IMR-90 (cell line): ENCODE data around the gene NFYC. TPM values are rescaled to one million over a fixed set of nuclear protein-coding genes. Genes with fewer than 3 reads are reported as not detected.

Experiments used
- ATAC-seq: fragments of 200-7000 bp; cut with Tn5 transposase; 2 replicates; pipeline ENCODE4 v1.9.1; 2020; ENCODE audit warnings: low read depth, mild to moderate bottlenecking, moderate library complexity
- BruUV-seq: library from RNA; stranded (reverse); fragments of 400-500 nt; replicated peaks from 2 replicates; lab custom pipeline; 2021; lab: Mats Ljungman, UMichigan
- CTCF ChIA-PET: fragments of 300-600 bp; formaldehyde crosslinking; extraction: SDS; loops from one replicate; lab custom pipeline; 2021; ENCODE audit warnings: antibody characterized with exemption; lab: Yijun Ruan, JAX
- POLR2A ChIA-PET: fragments of 300-600 bp; sonication (Branson Sonifier 250); formaldehyde crosslinking; loops from one replicate; lab custom pipeline; 2022; ENCODE audit warnings: antibody characterized with exemption; ENCODE audit not compliant: unreplicated experiment; lab: Charles Lee
- DNase-seq: peaks from one replicate; pipeline ENCODE4 v3.0.0; 2013
- H2AFZ ChIP-seq: replicated peaks from 2 replicates; pipeline ENCODE3; 2013; ENCODE audit warnings: low read length, mild to moderate bottlenecking; ENCODE audit not compliant: poor library complexity
- H2AK5ac ChIP-seq: 2 replicates; pipeline ENCODE4 v1.6.1; 2013; ENCODE audit warnings: low read depth, low read length, inconsistent platforms
- H2AK9ac ChIP-seq: replicated peaks from 2 replicates; pipeline ENCODE3; 2013; ENCODE audit warnings: mild to moderate bottlenecking, low read depth, low read length, moderate library complexity; ENCODE audit not compliant: poor library complexity
- H2BK120ac ChIP-seq: 2 replicates; pipeline ENCODE4 v1.6.1; 2013; ENCODE audit warnings: low read depth, low read length, inconsistent platforms
- H2BK15ac ChIP-seq: 3 replicates; pipeline ENCODE4 v1.6.1; 2013; ENCODE audit warnings: low read depth, low read length, inconsistent platforms
- H2BK20ac ChIP-seq: 2 replicates; pipeline ENCODE4 v1.6.1; 2013; ENCODE audit warnings: low read depth, mild to moderate bottlenecking, inconsistent platforms, low read length, moderate library complexity
- H2BK5ac ChIP-seq: 2 replicates; pipeline ENCODE4 v1.6.1; 2013; ENCODE audit warnings: mild to moderate bottlenecking, low read depth, low read length, inconsistent platforms; ENCODE audit not compliant: poor library complexity, severe bottlenecking
- H3K14ac ChIP-seq: replicated peaks from 2 replicates; pipeline ENCODE4 v1.6.1; 2013; ENCODE audit warnings: low read depth, low read length, inconsistent platforms
- H3K18ac ChIP-seq: 2 replicates; pipeline ENCODE4 v1.6.1; 2013; ENCODE audit warnings: low read depth, low read length, control low read depth
- H3K23ac ChIP-seq: 2 replicates; pipeline ENCODE4 v1.6.1; 2013; ENCODE audit warnings: low read depth, low read length, inconsistent platforms
- H3K27ac ChIP-seq: 2 replicates; pipeline ENCODE4 v1.5.1; 2013; ENCODE audit warnings: mild to moderate bottlenecking, control low read depth, low read length; ENCODE audit not compliant: insufficient read depth
- H3K27me3 ChIP-seq: 2 replicates; pipeline ENCODE4 v1.6.1; 2013; ENCODE audit warnings: low read length; ENCODE audit not compliant: control insufficient read depth, insufficient read depth
- H3K36me3 ChIP-seq: 2 replicates; pipeline ENCODE4 v1.6.1; 2013; ENCODE audit warnings: low read length, mixed read lengths; ENCODE audit not compliant: control insufficient read depth, insufficient read depth
- H3K4ac ChIP-seq: 2 replicates; pipeline ENCODE4 v1.6.1; 2013; ENCODE audit warnings: low read depth, low read length, inconsistent platforms
- H3K4me1 ChIP-seq: 2 replicates; pipeline ENCODE4 v1.6.1; 2013; ENCODE audit warnings: low read length, mixed read lengths; ENCODE audit not compliant: control insufficient read depth, insufficient read depth
- H3K4me2 ChIP-seq: 2 replicates; pipeline ENCODE4 v1.6.1; 2013; ENCODE audit warnings: low read depth, mild to moderate bottlenecking, control low read depth, low read length, moderate library complexity
- H3K4me3 ChIP-seq: 2 replicates; pipeline ENCODE4 v1.5.1; 2013; ENCODE audit warnings: low read depth, mild to moderate bottlenecking, control low read depth, low read length, moderate library complexity; ENCODE audit not compliant: insufficient read depth
- H3K56ac ChIP-seq: 2 replicates; pipeline ENCODE4 v1.6.1; 2013; ENCODE audit warnings: low read length, inconsistent platforms; ENCODE audit not compliant: insufficient read depth; ENCODE audit errors: extremely low read depth
- H3K79me1 ChIP-seq, 2 experiments: 2 replicates each; pipeline ENCODE4 v1.6.1; 2013; ENCODE audit warnings: low read length in 2 of 2, inconsistent platforms in 1 of 2, low read depth in 1 of 2
- H3K9ac ChIP-seq: 2 replicates; pipeline ENCODE4 v1.6.1; 2013; ENCODE audit warnings: low read depth, low read length, control low read depth
- H3K9me1 ChIP-seq: 2 replicates; pipeline ENCODE4 v1.6.1; 2013; ENCODE audit warnings: low read length, inconsistent platforms; ENCODE audit not compliant: insufficient read depth
- H3K9me3 ChIP-seq: 2 replicates; pipeline ENCODE4 v1.6.1; 2013; ENCODE audit warnings: low read length; ENCODE audit not compliant: control insufficient read depth, insufficient read depth
- H4K20me1 ChIP-seq: 2 replicates; pipeline ENCODE4 v1.6.1; 2013; ENCODE audit warnings: low read length, inconsistent platforms; ENCODE audit not compliant: insufficient read depth
- H4K5ac ChIP-seq: 2 replicates; pipeline ENCODE4 v1.6.1; 2013; ENCODE audit warnings: mild to moderate bottlenecking, low read depth, low read length, control low read depth
- H4K8ac ChIP-seq, 2 experiments: 2 replicates each; pipeline ENCODE4 v1.6.1; 2013; ENCODE audit warnings: low read depth in 2 of 2, low read length in 2 of 2, control low read depth in 1 of 2, inconsistent platforms in 1 of 2
- H4K91ac ChIP-seq: 2 replicates; pipeline ENCODE4 v1.6.1; 2013; ENCODE audit warnings: low read depth, low read length, inconsistent platforms; ENCODE audit not compliant: insufficient read depth
- CEBPB ChIP-seq: IDR thresholded peaks from 2 replicates; pipeline ENCODE4 v1.6.1; 2012; ENCODE audit warnings: low read depth, low read length, improper control_type of control experiment
- CHD1 ChIP-seq: IDR thresholded peaks from 2 replicates; pipeline ENCODE4 v1.6.1; 2012; ENCODE audit warnings: low read depth, low read length, improper control_type of control experiment
- CTCF ChIP-seq: conservative IDR thresholded peaks from 2 replicates; pipeline ENCODE4 v1.5.1; 2012; ENCODE audit warnings: mild to moderate bottlenecking, low read depth, low read length, improper control_type of control experiment
- ELK1 ChIP-seq: fragments of 150-350 bp; IDR thresholded peaks from 2 replicates; pipeline ENCODE4 v1.6.1; 2016; ENCODE audit warnings: low read depth, mild to moderate bottlenecking, low read length, moderate library complexity, borderline replicate concordance
- FOS ChIP-seq: fragments of 150-350 bp; IDR thresholded peaks from 2 replicates; pipeline ENCODE4 v1.6.1; 2016; ENCODE audit warnings: low read depth, low read length
- MAFK ChIP-seq: IDR thresholded peaks from 2 replicates; pipeline ENCODE4 v1.6.1; 2012; ENCODE audit warnings: low read depth, low read length, improper control_type of control experiment
- MAZ ChIP-seq: IDR thresholded peaks from 2 replicates; pipeline ENCODE4 v1.6.1; 2012; ENCODE audit warnings: low read depth, mild to moderate bottlenecking, low read length, improper control_type of control experiment, moderate library complexity, borderline replicate concordance
- MXI1 ChIP-seq: IDR thresholded peaks from 2 replicates; pipeline ENCODE4 v1.6.1; 2012; ENCODE audit warnings: low read depth, mild to moderate bottlenecking, low read length, moderate library complexity, borderline replicate concordance
- NFE2L2 ChIP-seq: fragments of 150-350 bp; IDR thresholded peaks from 2 replicates; pipeline ENCODE4 v1.6.1; 2016; ENCODE audit warnings: low read depth, mild to moderate bottlenecking, low read length
- POLR2A ChIP-seq: IDR thresholded peaks from 2 replicates; pipeline ENCODE4 v1.6.1; 2012; ENCODE audit warnings: mild to moderate bottlenecking, low read depth, low read length
- RFX5 ChIP-seq: IDR thresholded peaks from 2 replicates; pipeline ENCODE4 v1.8.0; 2012; ENCODE audit warnings: low read depth, mild to moderate bottlenecking, low read length, moderate library complexity
- SMC3 ChIP-seq: fragments of 150-350 bp; IDR thresholded peaks from 2 replicates; pipeline ENCODE4 v1.6.1; 2016; ENCODE audit warnings: low read depth, mild to moderate bottlenecking, antibody characterized with exemption, low read length, moderate library complexity
- USF2 ChIP-seq: fragments of 150-350 bp; IDR thresholded peaks from 2 replicates; pipeline ENCODE4 v1.6.1; 2017; ENCODE audit warnings: mild to moderate bottlenecking, antibody characterized with exemption, low read length, low read depth
- WGBS, 2 experiments: methylation state at CpG; one replicate each; pipeline versions ENCODE4 v1.1.5 to v1.1.7; 2013; ENCODE audit warnings: missing lambda C conversion rate in 2 of 2; ENCODE audit not compliant: insufficient read length in 1 of 2; ENCODE audit errors: extremely low coverage in 2 of 2; 5-methylcytosine and 5-hydroxymethylcytosine counted together
- dilution Hi-C: fragments of 300-500 bp; cut with HindIII; formaldehyde crosslinking; loops from one replicate; pipeline ENCODE4 v1.14.3; 2018; ENCODE audit warnings: low sequenced_read_pairs; ENCODE audit not compliant: unreplicated experiment
- in situ Hi-C: fragments of 300-500 bp; cut with MboI; formaldehyde crosslinking; loops from 3 replicates; pipeline ENCODE4 v1.14.3; 2019; ENCODE audit warnings: low sequenced_read_pairs, inconsistent platforms, mixed read lengths
- intact Hi-C: fragments of 100-400 bp; cut with micrococcal nuclease; formaldehyde crosslinking; loops from 2 replicates; pipeline ENCODE4 v1.10.0; 2022
- polyA plus RNA-seq, 3 experiments: library from polyadenylated mRNA; depleted of rRNA; stranded (reverse); fragments of >200 nt; gene quantifications; 2 replicates each; pipeline ENCODE4 v1.2.3, GENCODE V29; 2012; ENCODE audit warnings: low replicate concordance in 1 of 3
- total RNA-seq: library from RNA; depleted of rRNA; stranded (reverse); fragments of >200 nt; gene quantifications from 2 replicates; pipeline ENCODE4 v1.2.3, GENCODE V29; 2012

NFYC gene
- total and polyA plus RNA-seq, 2 of the 4 experiments (the other 2 are of a cell fraction) = 45.2 to 62.2 TPM

GRCh38 chr1:40758004-40758403 is 66.5 kb downstream of the NFYC start:
- H3K9ac ChIP-seq = no peak overlapping the region
- H3K4ac ChIP-seq = no peak overlapping the region
- H4K8ac ChIP-seq = no peak overlapping the region
- WGBS, 2 experiments = 92% methylated on average over 4 of the region's 7 CpGs; no CpG with 5 or more reads in 1 of the 2 experiments
- no peak overlapping the region for H4K91ac ChIP-seq
- H3K14ac ChIP-seq = no peak overlapping the region
- H4K5ac ChIP-seq = no peak overlapping the region
- H2BK5ac ChIP-seq = no peak overlapping the region
- no peak overlapping the region for H3K18ac ChIP-seq
- POLR2A ChIA-PET = interaction anchor here (1.1 kb wide), 1 partner anchor 9 kb away, joined by 3 read pairs; no protein-coding TSS in a partner anchor
- H3K36me3 ChIP-seq = peaks cover 50% of the 10 kb centered on the region
- peaks cover 2% of the 10 kb centered on the region; the same call in 1 of the 2 replicates for H3K9me1 ChIP-seq
- dilution Hi-C loops = no loop called here
- H3K4me1 ChIP-seq = peaks cover 2% of the 10 kb centered on the region; the same call in 1 of the 2 replicates
- no peak overlapping the region for H3K4me2 ChIP-seq
- DNase-seq = no peak
- H2BK20ac ChIP-seq = no peak overlapping the region
- H3K56ac ChIP-seq = no peak overlapping the region
- H3K27ac ChIP-seq = no peak overlapping the region
- H3K27me3 ChIP-seq = no peaks in the 10 kb centered on the region
- no peak for TF ChIP-seq NFE2L2
- no peak for TF ChIP-seq MAFK
- no peak for TF ChIP-seq USF2
- TF ChIP-seq CTCF = no peak
- TF ChIP-seq SMC3 = no peak
- TF ChIP-seq CEBPB = no peak
- no peak for TF ChIP-seq MAZ
- TF ChIP-seq MXI1 = no peak
- TF ChIP-seq RFX5 = no peak
- no peak for TF ChIP-seq CHD1
- no peak for TF ChIP-seq POLR2A
- TF ChIP-seq FOS = no peak
- TF ChIP-seq ELK1 = no peak
- H2AFZ ChIP-seq = no peak overlapping the region
- no peak overlapping the region for H2BK120ac ChIP-seq
- H2AK9ac ChIP-seq = no peak overlapping the region
- no peaks in the 10 kb centered on the region; a peak in 1 of 4 replicates for H3K79me1 ChIP-seq
- H3K23ac ChIP-seq = no peak overlapping the region
- CTCF ChIA-PET = no interaction called here
- no peak overlapping the region for H2AK5ac ChIP-seq
- in situ Hi-C loops = no loop called here
- no peaks in the 10 kb centered on the region for H3K9me3 ChIP-seq
- no peak overlapping the region for H2BK15ac ChIP-seq
- intact Hi-C loops = no loop called here
- H3K4me3 ChIP-seq = no peak overlapping the region
- no peak for ATAC-seq
- no TSS peak for BruUV-seq
- H4K20me1 ChIP-seq = no peaks in the 10 kb centered on the region
